Hematopoietic multipotent progenitor cell treated with erythropoietin and hydrocortisone succinate and interleukin-3 and kit ligand, for 17 days (in vitro differentiated cells): ENCODE results near the gene GCSH.
"Not testable (repeated sequence)": the region's sequence is repeated elsewhere in the genome, so short reads cannot be mapped to it uniquely, and the experiment has no call there.

Experiments used
- DNase-seq: peaks from one replicate; pipeline ENCODE4 v3.0.0-alpha.2; 2015; ENCODE audit warnings: low spot score

GCSH gene

GRCh38 chr16:81095953-81096714, at the start of gene GCSH:
Gene GCSH, minus strand, starts transcription at chr16:81096395. Its CDS starts 117 bp downstream, at chr16:81096278.
- DNase-seq = peak; percentile 95

GRCh38 chr16:81143921-81144471, 47.8 kb upstream of the GCSH start:
- DNase-seq = no peak

DNA sequence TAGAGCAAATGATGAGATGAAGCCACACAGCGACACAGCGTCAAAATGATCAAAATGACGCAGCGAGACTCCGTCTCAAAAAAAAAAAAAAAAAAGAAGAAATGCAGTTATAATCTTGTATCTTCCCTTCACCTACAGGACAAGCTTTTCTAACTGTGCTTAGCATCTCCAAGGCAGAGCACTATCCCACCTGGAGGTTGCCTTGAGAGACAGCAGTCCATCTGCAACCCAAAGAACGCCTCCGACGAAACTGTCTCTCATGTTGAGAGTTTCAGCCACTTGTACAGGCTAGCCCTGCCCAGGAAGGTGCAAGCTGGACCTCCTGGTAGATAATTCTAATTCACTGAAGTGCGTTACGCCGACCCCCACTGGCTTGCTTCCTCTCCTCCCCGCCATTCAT, 46.7 kb upstream of the GCSH start:
- no peak for DNase-seq

DNA sequence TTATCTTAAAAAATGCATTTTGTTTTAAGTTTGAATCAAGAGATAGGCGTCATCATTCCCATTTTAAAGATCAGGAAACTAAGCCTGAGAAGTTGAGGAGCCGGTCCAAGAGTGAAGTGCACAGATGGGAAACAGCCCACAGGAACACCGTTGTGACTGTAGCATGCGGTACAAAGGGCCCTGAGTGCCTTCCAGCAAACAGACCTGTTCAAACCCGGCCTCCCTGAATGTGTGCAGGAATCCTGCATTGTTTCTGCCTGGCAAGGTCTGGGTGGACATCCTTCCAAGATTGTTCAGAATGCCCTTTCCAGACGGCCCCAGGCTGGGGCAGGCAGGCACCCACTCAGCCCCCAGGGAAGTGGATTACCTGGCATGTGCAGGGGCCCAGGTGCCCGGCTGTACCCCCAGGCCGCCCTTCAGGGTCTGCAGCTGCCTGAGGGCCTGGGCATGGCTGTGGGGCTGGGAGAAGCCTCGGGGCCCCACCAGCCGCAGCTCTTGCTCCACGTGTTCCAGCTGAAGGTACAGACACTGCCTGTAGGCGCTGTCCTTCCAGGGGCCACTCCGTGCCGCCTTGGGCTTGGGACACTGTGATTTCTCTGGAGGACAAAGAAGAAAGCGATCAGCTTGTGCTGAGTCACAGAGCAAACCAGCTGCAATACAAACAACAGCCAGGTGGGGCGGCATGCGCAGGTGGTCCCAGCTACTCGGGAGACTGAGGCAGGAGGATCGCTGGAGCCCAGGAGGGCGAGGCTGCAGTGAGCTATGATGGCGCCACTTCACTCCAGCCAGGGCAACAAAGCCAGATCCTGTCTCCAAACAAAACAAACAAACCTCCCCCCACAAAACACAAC, 45.0 kb upstream of the GCSH start:
- DNase-seq = no peak

DNA sequence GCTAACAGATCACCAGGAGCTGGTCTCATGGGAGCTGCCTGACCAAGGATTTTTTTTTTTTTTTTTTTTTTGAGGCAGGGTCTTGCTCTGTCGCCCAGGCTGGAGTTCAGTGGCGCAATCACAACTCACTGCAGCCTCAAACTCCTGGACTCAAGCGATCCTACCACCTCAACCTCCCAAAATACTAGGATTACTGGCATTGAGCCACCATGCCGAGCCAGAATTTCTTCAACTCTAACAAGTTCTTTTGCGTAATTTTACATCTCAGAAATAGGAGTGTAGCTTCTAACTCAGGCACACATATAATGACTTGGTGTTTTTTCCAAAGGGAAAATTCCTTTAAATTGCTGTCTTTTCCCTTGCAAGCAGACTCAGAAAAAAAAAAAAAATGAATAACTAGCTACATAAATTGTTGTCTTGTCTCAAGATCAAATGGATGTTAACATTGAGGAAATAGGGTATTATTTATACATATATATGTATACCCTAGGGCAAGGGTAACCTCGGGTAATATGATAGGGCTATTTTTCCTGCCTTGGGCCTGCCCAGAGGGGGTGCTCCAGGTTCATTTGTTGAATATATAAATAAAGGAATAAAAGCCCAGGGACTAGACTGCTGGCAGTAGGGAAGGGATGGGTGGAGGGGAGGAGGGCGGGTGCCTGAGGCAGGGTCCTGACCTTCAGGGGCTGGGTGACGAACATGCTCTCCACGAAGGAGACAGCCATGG, 42.8 kb upstream of the GCSH start:
- no peak for DNase-seq

DNA sequence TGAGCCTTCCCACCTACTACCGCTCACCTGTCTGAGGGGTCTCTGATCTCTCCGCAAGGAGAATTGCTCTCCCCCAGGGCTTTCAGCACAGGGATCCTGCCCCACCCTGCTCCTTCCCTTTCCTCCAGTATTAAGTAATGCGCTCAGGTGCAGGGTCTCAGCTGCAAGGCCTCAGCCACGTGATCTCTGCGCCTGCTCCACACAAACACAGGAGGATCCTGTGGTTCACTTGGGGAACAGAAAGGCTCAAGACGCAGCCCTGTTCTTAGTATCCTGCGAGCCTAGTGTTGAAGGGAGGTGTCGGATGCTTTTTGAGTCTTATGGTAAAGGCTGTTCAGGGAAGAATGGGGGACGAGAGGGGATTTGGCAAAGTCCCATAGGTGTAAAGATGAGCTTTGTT, 41.6 kb upstream of the GCSH start:
- no peak for DNase-seq

DNA sequence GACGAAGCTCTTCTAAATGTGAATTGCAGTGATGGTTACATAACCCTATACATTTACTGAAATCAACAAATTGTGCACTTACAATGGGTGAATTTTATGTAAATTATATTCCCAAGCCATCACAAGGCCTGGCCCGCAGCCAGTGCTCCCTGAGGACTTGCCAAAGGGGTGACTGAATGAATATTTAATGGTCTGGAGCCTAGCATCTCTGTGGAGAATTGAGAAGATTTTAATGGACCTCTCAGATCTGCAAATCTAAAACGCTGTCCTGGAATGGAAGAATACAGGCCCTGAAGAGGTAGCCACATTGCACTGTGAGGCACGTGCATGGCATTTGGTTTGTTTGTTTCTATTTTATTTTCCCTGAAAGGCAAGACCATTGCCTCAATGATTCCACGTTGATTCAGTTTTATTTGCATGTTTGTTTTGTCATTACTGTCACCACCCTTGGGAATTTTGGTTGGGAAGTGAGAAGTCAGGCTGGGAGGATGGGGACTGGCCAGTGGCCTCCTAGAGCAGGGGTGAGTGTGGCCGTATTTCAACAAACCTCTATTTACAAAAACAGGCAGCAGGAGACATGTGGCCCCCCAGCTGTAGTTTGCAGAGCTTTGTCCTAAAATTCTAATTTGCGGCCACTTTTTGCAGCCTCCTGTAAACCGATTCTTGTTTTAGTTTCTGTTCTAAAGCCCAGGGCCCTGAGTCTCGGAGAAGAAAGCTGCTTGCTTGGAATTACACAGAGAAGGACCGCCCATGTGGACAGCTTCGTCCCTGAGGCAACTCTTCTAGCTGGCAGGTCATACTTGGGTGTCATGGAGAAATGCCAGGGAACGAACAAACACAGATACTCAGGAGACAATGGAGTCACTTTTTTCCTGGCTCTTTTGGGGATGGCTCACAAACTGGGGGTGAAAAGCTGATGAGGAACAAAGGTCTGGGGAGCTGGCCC, 40.5 kb upstream of the GCSH start:
- DNase-seq = no peak

GRCh38 chr16:81130126-81130525, 33.9 kb upstream of the GCSH start:
- DNase-seq = no peak

GRCh38 chr16:81128726-81129524, 32.7 kb upstream of the GCSH start:
- DNase-seq = no peak

DNA sequence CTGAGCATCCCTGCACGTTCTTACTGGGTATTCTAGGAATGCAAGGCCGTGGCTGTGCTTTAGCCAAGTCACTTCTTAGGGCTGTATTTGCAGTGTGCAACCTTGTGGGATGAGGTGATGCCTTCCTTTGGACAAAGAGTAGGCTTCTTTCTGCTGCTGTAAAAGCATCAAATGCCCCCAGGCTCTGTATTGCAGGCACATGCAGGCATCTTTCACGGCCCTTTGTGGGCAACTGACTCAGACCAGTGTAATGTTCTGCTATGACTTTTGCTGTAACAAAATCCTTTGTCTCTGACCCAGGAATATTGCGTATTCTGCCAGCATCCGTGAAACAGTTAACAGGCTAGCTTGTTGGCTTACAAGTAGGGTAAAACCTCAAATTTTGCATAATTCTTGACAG, 30.9 kb upstream of the GCSH start:
- DNase-seq = no peak

DNA sequence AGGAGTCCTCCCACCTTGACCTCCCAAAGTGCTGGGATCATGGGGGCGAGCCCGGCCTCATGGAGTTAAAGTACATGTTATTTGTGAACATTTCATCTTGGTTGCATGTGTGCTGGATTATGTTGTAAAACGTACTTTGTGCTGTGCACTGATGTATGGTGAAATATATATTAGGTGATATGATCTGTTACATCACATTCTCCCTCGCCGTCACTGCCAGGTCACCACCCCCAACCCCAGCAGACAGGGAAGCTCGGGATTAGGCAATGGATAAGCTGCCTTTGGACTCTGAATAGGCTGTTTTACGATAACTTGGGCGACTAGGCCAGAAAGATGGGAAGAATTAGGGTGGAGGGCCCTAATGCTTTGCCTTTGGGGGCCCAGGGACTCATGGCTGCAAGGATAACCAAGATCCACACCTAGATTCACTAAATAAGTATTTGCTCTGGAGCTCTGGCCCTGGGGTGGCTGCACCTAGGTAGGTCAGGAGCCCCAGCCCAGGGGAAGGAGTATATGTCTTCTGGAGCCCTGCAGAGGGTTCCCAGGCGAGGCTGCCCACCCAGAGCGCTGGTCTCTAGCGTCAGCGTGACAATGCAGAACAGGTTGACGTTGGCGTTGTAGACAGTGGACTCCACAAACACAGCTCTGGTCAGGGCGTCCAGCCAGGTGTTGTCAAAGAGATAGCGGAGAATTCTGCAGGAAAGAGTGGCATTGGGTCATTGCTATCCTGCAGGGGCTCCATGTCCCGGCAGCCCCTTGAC, 27.1 kb upstream of the GCSH start:
- DNase-seq = no peak

DNA sequence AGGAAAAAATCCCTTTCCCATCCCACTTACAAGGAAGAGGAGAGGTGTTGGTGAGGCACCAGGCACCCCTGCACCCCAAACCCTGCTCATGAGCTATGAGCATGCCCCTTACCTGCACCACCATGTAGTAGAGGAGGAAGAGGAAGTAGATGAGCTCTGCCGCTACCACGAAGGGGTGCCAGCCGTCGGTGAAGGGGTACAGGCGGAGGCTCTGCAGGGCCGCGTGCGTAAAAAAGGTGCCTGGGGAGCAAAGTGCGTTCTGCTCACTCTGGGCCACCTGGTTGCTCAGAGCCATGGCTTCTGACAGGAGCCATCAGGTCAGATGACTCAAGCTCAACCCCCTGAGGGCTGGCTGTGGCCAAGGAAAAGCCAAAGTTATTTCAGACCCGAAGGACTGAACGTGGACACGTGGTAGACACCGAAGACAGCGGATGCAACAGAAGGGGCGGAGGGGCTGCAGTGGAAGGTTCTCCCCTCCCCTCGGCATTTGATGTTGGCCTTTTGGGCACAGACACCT, 25.3 kb upstream of the GCSH start:
- DNase-seq = no peak

DNA sequence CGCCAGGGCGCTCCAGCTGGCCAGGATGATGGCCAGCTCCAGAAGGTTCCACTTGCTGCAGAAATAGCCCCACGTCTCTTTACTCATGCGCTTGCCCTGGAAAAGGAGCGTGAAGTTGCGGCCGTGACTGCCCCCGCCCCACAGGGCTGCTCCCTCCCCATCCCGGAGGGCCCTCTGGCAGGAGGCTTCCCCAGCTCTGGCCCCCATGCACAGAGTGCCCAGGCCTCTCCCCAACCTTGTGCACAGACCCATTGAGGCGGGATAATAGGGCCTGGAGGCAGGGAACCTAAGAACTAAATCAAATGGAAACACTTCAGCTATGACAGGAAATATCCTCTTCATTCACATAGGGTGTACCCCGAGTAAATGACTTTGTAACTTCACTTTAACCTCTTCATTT, 21.2 kb upstream of the GCSH start:
- no peak for DNase-seq

- DNase-seq = no peak
These were observed 20.1 kb upstream of the GCSH start for GRCh38 chr16:81116285-81116684.

DNA sequence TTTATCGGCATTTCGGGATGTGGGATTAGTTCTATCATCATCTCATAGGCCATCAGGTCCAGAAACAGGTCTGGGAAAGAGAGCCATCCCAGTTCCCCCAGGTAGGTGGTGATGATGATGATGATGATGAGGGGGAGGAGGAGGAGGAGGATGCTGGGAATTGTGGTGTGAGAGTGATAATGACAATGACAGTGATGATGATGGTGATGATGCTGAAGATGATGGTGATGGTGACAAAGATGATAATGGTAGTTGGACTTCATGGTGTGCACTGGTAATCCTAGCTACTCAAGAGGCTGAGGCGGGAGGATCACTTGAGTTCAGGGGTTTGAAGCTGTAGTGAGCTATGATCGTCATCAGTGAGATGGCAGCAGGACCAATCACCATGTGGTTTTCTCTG, 16.3 kb upstream of the GCSH start:
- no peak for DNase-seq

DNA sequence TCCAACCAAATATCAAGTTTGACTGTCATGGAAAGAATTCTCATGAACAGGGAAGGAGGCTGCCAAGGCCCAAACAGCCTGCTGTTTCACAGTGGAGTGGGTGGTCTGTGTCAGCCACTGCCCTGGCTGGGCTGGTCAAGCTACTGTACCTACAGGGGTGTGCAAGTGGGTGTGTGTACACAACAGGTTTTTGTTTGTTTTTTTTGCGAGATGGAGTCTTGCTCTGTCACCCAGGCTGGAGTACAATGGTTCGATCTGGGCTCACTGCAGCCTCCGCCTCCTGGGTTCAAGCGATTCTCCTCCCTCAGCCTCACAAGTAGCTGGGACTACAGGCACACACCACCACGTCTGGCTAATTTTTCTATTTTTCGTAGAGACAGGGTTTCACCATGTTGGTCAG, 13.1 kb upstream of the GCSH start:
- DNase-seq = not testable (repeated sequence)

- no peak for DNase-seq
These were observed 11.3 kb upstream of the GCSH start for GRCh38 chr16:81107511-81107910.

DNA sequence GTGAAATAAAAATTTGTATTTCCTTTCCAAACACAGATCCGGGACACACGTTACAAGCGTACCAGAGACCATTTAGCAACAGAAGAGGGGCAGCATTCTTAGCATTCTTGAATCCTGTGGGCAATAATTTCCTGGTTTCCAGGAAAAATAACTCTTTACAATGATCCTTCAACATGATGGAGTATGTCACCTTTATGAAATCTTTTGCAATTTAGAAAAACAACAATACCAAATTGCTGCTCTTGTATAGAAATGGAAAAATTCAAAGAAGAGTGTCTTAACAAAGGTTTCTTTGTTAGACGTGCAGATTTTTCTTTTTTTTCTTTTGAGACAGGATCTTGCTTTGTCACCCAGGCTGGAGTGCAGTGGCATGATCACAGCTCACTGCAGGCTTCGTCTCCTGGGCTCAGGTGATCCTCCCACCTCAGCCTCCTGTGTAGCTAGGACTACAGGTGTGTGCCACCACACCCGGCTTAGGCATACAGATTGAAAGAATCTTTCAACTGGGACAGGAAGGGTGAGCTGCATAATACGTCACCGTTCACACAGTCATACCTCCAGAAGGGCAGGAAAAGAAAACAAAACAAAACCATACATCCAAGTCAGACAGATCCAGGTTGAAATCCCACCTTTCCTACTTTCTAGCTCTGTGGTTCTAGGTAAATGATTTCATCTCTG, 10.8 kb upstream of the GCSH start:
- no peak for DNase-seq

DNA sequence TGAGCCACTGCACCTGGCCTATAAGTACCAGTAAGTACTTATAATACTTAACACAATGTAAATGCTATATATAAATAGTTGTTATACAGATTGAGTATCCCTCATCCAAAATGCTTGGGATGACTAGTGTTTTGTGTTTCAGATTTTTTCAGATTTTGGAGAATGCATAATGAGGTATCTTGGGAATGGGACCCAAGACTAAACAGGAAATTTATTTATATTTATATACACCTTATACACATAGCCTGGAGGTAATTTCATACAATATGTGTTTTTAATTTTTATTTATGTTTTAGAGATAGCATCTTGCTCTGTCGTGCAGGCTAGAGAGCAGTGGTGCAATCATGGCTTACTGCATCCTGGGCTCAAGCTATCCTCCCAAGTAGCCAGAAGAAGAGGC, 9.8 kb upstream of the GCSH start:
- no peak for DNase-seq
